ENCODE results near the gene NXPH4. TPM values are rescaled to one million over a fixed set of nuclear protein-coding genes. Genes with fewer than 3 reads are reported as not detected.

NXPH4 gene
- total RNA-seq, 2 experiments from 2014 or later = 0.41 to 0.51 TPM

DNA sequence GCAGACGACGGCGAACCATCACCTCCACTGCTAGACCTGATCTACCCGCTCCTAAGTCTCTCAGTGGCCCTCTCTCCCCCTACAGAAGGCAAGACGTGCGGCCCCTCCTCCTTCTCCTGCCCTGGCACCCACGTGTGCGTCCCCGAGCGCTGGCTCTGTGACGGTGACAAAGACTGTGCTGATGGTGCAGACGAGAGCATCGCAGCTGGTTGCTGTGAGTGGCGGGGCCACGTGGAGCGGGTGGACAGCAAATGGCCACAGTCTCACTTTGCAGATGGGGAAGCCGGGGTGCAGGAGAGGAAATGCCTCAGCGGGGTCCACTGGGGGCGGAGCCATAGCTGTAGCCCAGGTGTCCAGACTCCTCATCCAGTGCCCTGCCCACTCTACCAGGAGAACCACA, 21.4 kb upstream of the NXPH4 start:
- POLR2A ChIA-PET = no interaction called here
- H3K27ac Mint-ChIP-seq = no peak overlapping the region
- H3K4me3 Mint-ChIP-seq = no peak overlapping the region
- DNase-seq (no peak), ATAC-seq (no peak)
- CTCF ChIA-PET = no interaction called here
- no peaks in the 10 kb centered on the region for H3K27me3 Mint-ChIP-seq
- no peaks in the 10 kb centered on the region for H3K36me3 Mint-ChIP-seq (ENCODE audit: low read depth)
- no peaks in the 10 kb centered on the region for H3K9me3 Mint-ChIP-seq (ENCODE audit: low read depth)
- H3K4me1 Mint-ChIP-seq = no peaks in the 10 kb centered on the region
- intact Hi-C loops (cut with DNase I, micrococcal nuclease) = no loop called here

- intact Hi-C loops (cut with DNase I, micrococcal nuclease) = no loop called here
- ATAC-seq (no peak), DNase-seq (no peak)
- H3K27me3 Mint-ChIP-seq = no peaks in the 10 kb centered on the region
- H3K27ac Mint-ChIP-seq = no peak overlapping the region
- H3K4me1 Mint-ChIP-seq = no peaks in the 10 kb centered on the region
- ChIA-PET POLR2A (no interaction called here), CTCF (no interaction called here)
- no peak overlapping the region for H3K4me3 Mint-ChIP-seq
- no peaks in the 10 kb centered on the region for H3K9me3 Mint-ChIP-seq (ENCODE audit: low read depth)
- no peaks in the 10 kb centered on the region for H3K36me3 Mint-ChIP-seq (ENCODE audit: low read depth)
These were observed 20.8 kb upstream of the NXPH4 start for GRCh38 chr12:57195611-57196371.

- intact Hi-C loops (cut with DNase I, micrococcal nuclease) = no loop called here
- no peak overlapping the region for H3K27ac Mint-ChIP-seq
- H3K9me3 Mint-ChIP-seq (ENCODE audit: low read depth) = no peaks in the 10 kb centered on the region
- ChIA-PET POLR2A (no interaction called here), CTCF (interaction anchor here (0.6 to 1.1 kb wide), 2 partner anchors 13 to 469 kb away, joined by 3 to 5 read pairs; no protein-coding TSS in a partner anchor)
- H3K4me1 Mint-ChIP-seq = no peaks in the 10 kb centered on the region
- H3K36me3 Mint-ChIP-seq (ENCODE audit: low read depth) = no peaks in the 10 kb centered on the region
- ATAC-seq (no peak), DNase-seq (no peak)
- H3K27me3 Mint-ChIP-seq = no peaks in the 10 kb centered on the region
- H3K4me3 Mint-ChIP-seq = no peak overlapping the region
These were observed 20.2 kb upstream of the NXPH4 start for GRCh38 chr12:57196439-57196838.

DNA sequence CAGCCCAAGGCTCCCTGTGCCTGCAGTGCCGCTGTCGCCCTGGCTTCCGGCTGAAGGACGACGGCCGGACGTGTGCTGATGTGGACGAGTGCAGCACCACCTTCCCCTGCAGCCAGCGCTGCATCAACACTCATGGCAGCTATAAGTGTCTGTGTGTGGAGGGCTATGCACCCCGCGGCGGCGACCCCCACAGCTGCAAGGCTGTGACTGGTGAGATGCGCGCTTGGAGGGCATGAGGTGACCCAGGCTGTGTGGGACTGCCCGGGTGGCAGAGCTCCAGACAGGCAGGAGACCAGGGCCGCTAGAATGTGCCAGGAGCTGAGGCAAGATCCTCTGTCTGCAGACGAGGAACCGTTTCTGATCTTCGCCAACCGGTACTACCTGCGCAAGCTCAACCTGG, 19.6 kb upstream of the NXPH4 start:
- no peak overlapping the region for H3K4me3 Mint-ChIP-seq
- ATAC-seq = no peak
- no peaks in the 10 kb centered on the region for H3K27me3 Mint-ChIP-seq
- intact Hi-C loops (cut with DNase I, micrococcal nuclease) = no loop called here
- H3K36me3 Mint-ChIP-seq (ENCODE audit: low read depth) = no peaks in the 10 kb centered on the region
- POLR2A ChIA-PET = no interaction called here
- no peak overlapping the region for H3K27ac Mint-ChIP-seq
- H3K9me3 Mint-ChIP-seq (ENCODE audit: low read depth) = no peaks in the 10 kb centered on the region
- no peaks in the 10 kb centered on the region for H3K4me1 Mint-ChIP-seq
- no peak for DNase-seq
- CTCF ChIA-PET = interaction anchor here (0.6 to 1.1 kb wide), 3 partner anchors 14 to 470 kb away, joined by 3 to 5 read pairs (median 3); no protein-coding TSS in a partner anchor

GRCh38 chr12:57198329-57198728, 18.3 kb upstream of the NXPH4 start:
- DNase-seq (no peak), ATAC-seq (no peak)
- intact Hi-C loops (cut with DNase I, micrococcal nuclease) = no loop called here
- CTCF ChIA-PET = interaction anchor here (0.8 kb wide), 1 partner anchor 15 kb away, joined by 3 read pairs; no protein-coding TSS in a partner anchor
- H3K4me1 Mint-ChIP-seq = no peaks in the 10 kb centered on the region
- H3K36me3 Mint-ChIP-seq (ENCODE audit: low read depth) = no peaks in the 10 kb centered on the region
- H3K27me3 Mint-ChIP-seq = no peaks in the 10 kb centered on the region
- POLR2A ChIA-PET = no interaction called here
- no peak overlapping the region for H3K27ac Mint-ChIP-seq
- H3K4me3 Mint-ChIP-seq = no peak overlapping the region
- H3K9me3 Mint-ChIP-seq (ENCODE audit: low read depth) = no peaks in the 10 kb centered on the region

- POLR2A ChIA-PET = no interaction called here
- H3K4me3 Mint-ChIP-seq = no peak overlapping the region
These were observed 17.4 kb upstream of the NXPH4 start for GRCh38 chr12:57199191-57199590.

DNA sequence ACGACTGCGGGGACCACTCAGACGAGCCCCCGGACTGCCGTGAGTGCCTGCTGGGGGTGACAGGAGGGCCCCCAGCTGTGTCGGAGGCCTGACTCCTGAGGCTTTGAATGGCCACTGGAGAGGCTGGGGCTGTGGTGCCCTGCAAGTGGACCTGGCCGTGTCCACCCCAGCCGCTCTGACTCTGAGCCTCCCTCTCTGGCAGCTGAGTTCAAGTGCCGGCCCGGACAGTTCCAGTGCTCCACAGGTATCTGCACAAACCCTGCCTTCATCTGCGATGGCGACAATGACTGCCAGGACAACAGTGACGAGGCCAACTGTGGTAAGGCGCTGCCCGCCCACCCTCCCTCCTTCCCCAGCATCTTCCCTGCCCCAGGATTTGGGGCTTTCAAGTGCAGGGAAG, 16.1 kb upstream of the NXPH4 start:
- intact Hi-C loops (cut with DNase I, micrococcal nuclease) = no loop called here
- no peaks in the 10 kb centered on the region for H3K9me3 Mint-ChIP-seq (ENCODE audit: low read depth)
- POLR2A ChIA-PET = no interaction called here
- ATAC-seq (no peak), DNase-seq (no peak)
- no peak overlapping the region for H3K27ac Mint-ChIP-seq
- H3K27me3 Mint-ChIP-seq = no peaks in the 10 kb centered on the region
- H3K4me3 Mint-ChIP-seq = no peak overlapping the region
- H3K36me3 Mint-ChIP-seq (ENCODE audit: low read depth) = no peaks in the 10 kb centered on the region
- CTCF ChIA-PET = no interaction called here
- H3K4me1 Mint-ChIP-seq = no peaks in the 10 kb centered on the region

More at GRCh38 chr12:57199191-57199590, 17.4 kb upstream of the NXPH4 start:
- no peaks in the 10 kb centered on the region for H3K9me3 Mint-ChIP-seq (ENCODE audit: low read depth)
- CTCF ChIA-PET = interaction anchor here (0.8 to 0.9 kb wide), 2 partner anchors 14 to 16 kb away, joined by 3 read pairs; no protein-coding TSS in a partner anchor
- H3K4me1 Mint-ChIP-seq = no peaks in the 10 kb centered on the region
- ATAC-seq = no peak
- no peak overlapping the region for H3K27ac Mint-ChIP-seq
- DNase-seq = no peak
- no peaks in the 10 kb centered on the region for H3K36me3 Mint-ChIP-seq (ENCODE audit: low read depth)
- no peaks in the 10 kb centered on the region for H3K27me3 Mint-ChIP-seq
- intact Hi-C loops (cut with DNase I, micrococcal nuclease) = no loop called here

GRCh38 chr12:57201219-57201618, 15.4 kb upstream of the NXPH4 start:
- POLR2A ChIA-PET = no interaction called here
- Mint-ChIP-seq H3K27me3 (no peaks in the 10 kb centered on the region), H3K4me3 (no peak overlapping the region), H3K4me1 (no peaks in the 10 kb centered on the region), H3K9me3 (ENCODE audit: low read depth) (no peaks in the 10 kb centered on the region), H3K36me3 (ENCODE audit: low read depth) (no peaks in the 10 kb centered on the region), H3K27ac (no peak overlapping the region)
- CTCF ChIA-PET = no interaction called here
- intact Hi-C loops (cut with DNase I, micrococcal nuclease) = no loop called here
- ATAC-seq (no peak), DNase-seq (no peak)

GRCh38 chr12:57201631-57202030, 15.0 kb upstream of the NXPH4 start:
- DNase-seq (no peak), ATAC-seq (no peak)
- Mint-ChIP-seq H3K27ac (no peak overlapping the region), H3K4me3 (no peak overlapping the region), H3K4me1 (no peaks in the 10 kb centered on the region), H3K36me3 (ENCODE audit: low read depth) (no peaks in the 10 kb centered on the region), H3K9me3 (ENCODE audit: low read depth) (no peaks in the 10 kb centered on the region), H3K27me3 (no peaks in the 10 kb centered on the region)
- POLR2A ChIA-PET = no interaction called here
- intact Hi-C loops (cut with DNase I, micrococcal nuclease) = no loop called here
- CTCF ChIA-PET = no interaction called here

DNA sequence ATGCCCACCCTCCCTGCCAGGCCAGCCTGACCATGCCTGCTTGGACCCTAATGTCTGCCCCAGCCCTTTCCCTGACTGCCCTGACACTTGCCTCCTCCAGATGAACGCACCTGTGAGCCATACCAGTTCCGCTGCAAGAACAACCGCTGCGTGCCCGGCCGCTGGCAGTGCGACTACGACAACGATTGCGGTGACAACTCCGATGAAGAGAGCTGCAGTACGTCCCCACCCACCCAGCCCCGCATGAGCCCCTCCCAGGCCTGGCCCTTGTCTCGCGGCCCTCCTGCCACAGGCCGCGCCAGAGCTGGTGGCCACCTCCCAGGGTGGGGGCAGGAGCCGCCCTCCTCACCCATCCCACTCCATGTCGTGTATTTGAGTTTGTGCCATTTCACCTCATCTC, 14.3 kb upstream of the NXPH4 start:
- Mint-ChIP-seq H3K27ac (no peak overlapping the region), H3K9me3 (ENCODE audit: low read depth) (no peaks in the 10 kb centered on the region), H3K36me3 (ENCODE audit: low read depth) (no peaks in the 10 kb centered on the region), H3K4me1 (no peaks in the 10 kb centered on the region), H3K27me3 (no peaks in the 10 kb centered on the region), H3K4me3 (no peak overlapping the region)
- ChIA-PET POLR2A (no interaction called here), CTCF (no interaction called here)
- intact Hi-C loops (cut with DNase I, micrococcal nuclease) = no loop called here
- DNase-seq (no peak), ATAC-seq (no peak)

DNA sequence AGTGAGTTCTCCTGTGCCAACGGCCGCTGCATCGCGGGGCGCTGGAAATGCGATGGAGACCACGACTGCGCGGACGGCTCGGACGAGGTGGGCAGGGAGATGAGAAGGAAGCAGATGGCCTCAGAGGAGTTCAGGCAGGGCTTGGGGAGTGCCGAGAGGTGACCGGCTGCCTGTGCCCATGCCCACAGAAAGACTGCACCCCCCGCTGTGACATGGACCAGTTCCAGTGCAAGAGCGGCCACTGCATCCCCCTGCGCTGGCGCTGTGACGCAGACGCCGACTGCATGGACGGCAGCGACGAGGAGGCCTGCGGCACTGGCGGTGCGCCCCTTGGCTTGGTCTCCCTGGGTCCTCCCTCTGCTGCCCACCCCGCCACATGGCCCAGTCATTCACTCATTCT, 13.4 kb upstream of the NXPH4 start:
- Mint-ChIP-seq H3K4me3 (no peak overlapping the region), H3K9me3 (ENCODE audit: low read depth) (no peaks in the 10 kb centered on the region), H3K27ac (no peak overlapping the region), H3K36me3 (ENCODE audit: low read depth) (no peaks in the 10 kb centered on the region), H3K4me1 (no peaks in the 10 kb centered on the region), H3K27me3 (no peaks in the 10 kb centered on the region)
- CTCF ChIA-PET = no interaction called here
- intact Hi-C loops (cut with DNase I, micrococcal nuclease) = no loop called here
- ATAC-seq (no peak), DNase-seq (no peak)
- POLR2A ChIA-PET = no interaction called here

GRCh38 chr12:57203791-57204190, 12.8 kb upstream of the NXPH4 start:
- intact Hi-C loops (cut with DNase I, micrococcal nuclease) = no loop called here
- Mint-ChIP-seq H3K4me3 (no peak overlapping the region), H3K36me3 (ENCODE audit: low read depth) (no peaks in the 10 kb centered on the region), H3K4me1 (no peaks in the 10 kb centered on the region), H3K9me3 (ENCODE audit: low read depth) (no peaks in the 10 kb centered on the region), H3K27ac (no peak overlapping the region), H3K27me3 (no peaks in the 10 kb centered on the region)
- ChIA-PET CTCF (no interaction called here), POLR2A (no interaction called here)
- no peak for ATAC-seq
- DNase-seq = no peak
